Esophagus squamous epithelium (tissue), 5 donors: ENCODE data around the gene F2RL3. TPM values are rescaled to one million over a fixed set of nuclear protein-coding genes. Genes with fewer than 3 reads are reported as not detected.

Experiments used
- DNase-seq: peaks from one replicate; lab custom pipeline; 2025; lab: John Stamatoyannopoulos, UW
- H3K27ac ChIP-seq, 4 donors: fragments of 200-600 bp; sonication (generic); one replicate each; pipeline ENCODE4 v1.5.1; 2016 to 2019; ENCODE audit warnings: mild to moderate bottlenecking in 1 of 4
- H3K27me3 ChIP-seq, 4 donors: fragments of 200-600 bp; sonication (generic); 1 replicate in 3 of 4; 2 replicates in 1 of 4; pipeline versions ENCODE4 v1.5.1 to v1.6.0; 2017 to 2021; ENCODE audit warnings: antibody characterized with exemption in 1 of 4
- H3K36me3 ChIP-seq, 3 donors: fragments of 200-600 bp; sonication (generic); one replicate each; pipeline ENCODE4 v1.5.1; 2016 to 2019
- H3K4me1 ChIP-seq, 3 donors: fragments of 200-600 bp; sonication (generic); one replicate each; pipeline ENCODE4 v1.5.1; 2017 to 2019
- H3K4me3 ChIP-seq, 4 donors: fragments of 200-600 bp; sonication (generic); 1 replicate in 3 of 4; 2 replicates in 1 of 4; pipeline ENCODE4 v1.5.1; 2016 to 2019; ENCODE audit warnings: mild to moderate bottlenecking in 2 of 4, moderate library complexity in 1 of 4
- H3K9me3 ChIP-seq, 3 donors: fragments of 200-600 bp; sonication (generic); one replicate each; pipeline ENCODE4 v1.5.1; 2016 to 2019
- CTCF ChIP-seq, 6 experiments: fragments of 450-650 bp in 4 of 6; fragments of 200-600 bp in 2 of 6; sonication (generic) in 2 of 6; IDR thresholded peaks; one replicate each; pipeline ENCODE4 v1.5.1; 2016 to 2019; ENCODE audit warnings: antibody characterized with exemption in 6 of 6, mild to moderate bottlenecking in 4 of 6, moderate library complexity in 4 of 6
- POLR2A ChIP-seq, 4 donors: fragments of 450-650 bp; IDR thresholded peaks; one replicate each; pipeline ENCODE4 v1.6.1; 2017; ENCODE audit warnings: antibody characterized with exemption in 4 of 4, mild to moderate bottlenecking in 4 of 4, moderate library complexity in 3 of 4
- WGBS, 2 donors: methylation state at CpG; one replicate each; pipeline ENCODE4 v1.1.5; 2018; 5-methylcytosine and 5-hydroxymethylcytosine counted together
- intact Hi-C: fragments of 100-400 bp; cut with DNase I; formaldehyde crosslinking; loops from one replicate; pipeline ENCODE4 v1.15.0; 2022
- total RNA-seq, 4 donors: library from RNA; depleted of rRNA; stranded (reverse); fragments of >200 nt; gene quantifications; one replicate each; pipeline ENCODE4 v1.1.0, GENCODE V29; 2016
- donor health status: DM: yes; HTN: yes; CAD: no.

F2RL3 gene
- total RNA-seq, 4 donors from 2014 or later, result 0.27 to 1.1 (median 0.81) TPM

- Histone ChIP-seq H3K27ac (no peak overlapping the region), H3K4me3 (no peak overlapping the region), H3K4me1 (peaks cover 0 to 18% (median under 1%) of the 10 kb centered on the region in 3 donors), H3K27me3 (peaks cover 0 to 4% (median 0%) of the 10 kb centered on the region in 4 donors), H3K36me3 (no peaks in the 10 kb centered on the region), H3K9me3 (no peaks in the 10 kb centered on the region)
- no peak for DNase-seq
- WGBS, 2 donors, result 85% methylated on average over 10 of the region's 19 CpGs; no CpG with 5 or more reads in 1 of the 2 donors
- intact Hi-C loops, result loop anchor here (10.0 kb wide), 1 partner anchor 127 kb away; no protein-coding TSS in a partner anchor
- TF ChIP-seq CTCF (IDR thresholded peaks at IDR 0.05) (no peak), POLR2A (IDR thresholded peaks at IDR 0.05) (no peak)
These were observed 12.8 kb downstream of the F2RL3 start for GRCh38 chr19:16901491-16902175.

- no peak for TF ChIP-seq CTCF (IDR thresholded peaks at IDR 0.05)
- no peak for TF ChIP-seq POLR2A (IDR thresholded peaks at IDR 0.05)
- H3K36me3 ChIP-seq, result no peaks in the 10 kb centered on the region
- peaks cover 0 to 12% (median 0%) of the 10 kb centered on the region in 3 donors for H3K4me1 ChIP-seq
- 90 to 97% methylated on average over 4 of the region's 12 CpGs for WGBS, 2 donors
- no peak overlapping the region for H3K27ac ChIP-seq
- H3K4me3 ChIP-seq, result no peak overlapping the region
- intact Hi-C loops, result loop anchor here (10.0 kb wide), 1 partner anchor 128 kb away; no protein-coding TSS in a partner anchor
- H3K27me3 ChIP-seq, result peaks cover 0 to 5% (median 0%) of the 10 kb centered on the region in 4 donors
- H3K9me3 ChIP-seq, result no peaks in the 10 kb centered on the region
- DNase-seq, result no peak
These were observed 13.7 kb downstream of the F2RL3 start for GRCh38 chr19:16902545-16902944.

GRCh38 chr19:16903347-16903746, 14.5 kb downstream of the F2RL3 start:
- Histone ChIP-seq H3K9me3 (no peaks in the 10 kb centered on the region), H3K4me3 (no peak overlapping the region), H3K27me3 (peaks cover 0 to 6% (median 0%) of the 10 kb centered on the region in 4 donors), H3K27ac (no peak overlapping the region), H3K4me1 (peaks cover 0 to 4% (median 0%) of the 10 kb centered on the region in 3 donors), H3K36me3 (no peaks in the 10 kb centered on the region)
- no peak for DNase-seq
- no peak for TF ChIP-seq POLR2A (IDR thresholded peaks at IDR 0.05)
- TF ChIP-seq CTCF (IDR thresholded peaks at IDR 0.05), result no peak
- intact Hi-C loops, result loop anchor here (10.0 kb wide), 1 partner anchor 129 kb away; no protein-coding TSS in a partner anchor
- 76 to 80% methylated on average over 4 to 5 of the region's 7 CpGs for WGBS, 2 donors

GRCh38 chr19:16904599-16904998, 15.8 kb downstream of the F2RL3 start:
- no peak for DNase-seq
- peaks cover 0 to under 1% (median 0%) of the 10 kb centered on the region in 3 donors for H3K4me1 ChIP-seq
- intact Hi-C loops, result loop anchor here (10.0 kb wide), 1 partner anchor 130 kb away; no protein-coding TSS in a partner anchor
- H3K27me3 ChIP-seq, result peaks cover 0 to 6% (median 0%) of the 10 kb centered on the region in 4 donors
- H3K9me3 ChIP-seq, result no peaks in the 10 kb centered on the region
- H3K4me3 ChIP-seq, result no peak overlapping the region
- 57% methylated on average over 5 of the region's 5 CpGs; no CpG with 5 or more reads in 1 of the 2 donors for WGBS, 2 donors
- H3K36me3 ChIP-seq, result no peaks in the 10 kb centered on the region
- TF ChIP-seq CTCF (IDR thresholded peaks at IDR 0.05) (no peak), POLR2A (IDR thresholded peaks at IDR 0.05) (no peak)
- no peak overlapping the region for H3K27ac ChIP-seq

- no peak for DNase-seq
- peaks cover 0 to 5% (median 0%) of the 10 kb centered on the region in 4 donors for H3K27me3 ChIP-seq
- H3K4me3 ChIP-seq, result no peak overlapping the region
- TF ChIP-seq POLR2A (IDR thresholded peaks at IDR 0.05) (no peak), CTCF (IDR thresholded peaks at IDR 0.05) (no peak)
- no peaks in the 10 kb centered on the region for H3K36me3 ChIP-seq
- WGBS, 2 donors, result 61 to 78% methylated on average over 5 to 9 of the region's 12 CpGs
- no peaks in the 10 kb centered on the region for H3K4me1 ChIP-seq
- H3K27ac ChIP-seq, result no peak overlapping the region
- intact Hi-C loops, result loop anchor here (10.0 kb wide), 1 partner anchor 134 kb away; no protein-coding TSS in a partner anchor
- peaks cover 0 to 23% (median 17%) of the 10 kb centered on the region in 3 donors for H3K9me3 ChIP-seq
These were observed 20.0 kb downstream of the F2RL3 start for GRCh38 chr19:16908759-16909158.
